Mucosa of stomach (tissue), 1 donor: ENCODE measurements around the gene HECW1.
"Not testable (repeated sequence)": the region's sequence is repeated elsewhere in the genome, so short reads cannot be mapped to it uniquely, and the experiment has no call there.

ENCODE experiments used
- H3K27me3 ChIP-seq: one replicate; pipeline ENCODE4 v1.7.0; 2013; ENCODE audit warnings: mild to moderate bottlenecking, low read length; ENCODE audit not compliant: control insufficient read depth, insufficient read depth
- H3K36me3 ChIP-seq: one replicate; pipeline ENCODE4 v1.7.0; 2013; ENCODE audit warnings: low read length; ENCODE audit not compliant: control insufficient read depth, insufficient read depth
- H3K4me1 ChIP-seq: one replicate; pipeline ENCODE4 v1.7.0; 2013; ENCODE audit warnings: mild to moderate bottlenecking, low read length; ENCODE audit not compliant: control insufficient read depth, insufficient read depth
- H3K4me3 ChIP-seq: one replicate; pipeline ENCODE4 v1.7.0; 2013; ENCODE audit warnings: low read length
- H3K9ac ChIP-seq: one replicate; pipeline ENCODE4 v1.7.0; 2013; ENCODE audit warnings: mild to moderate bottlenecking, low read length, moderate library complexity
- H3K9me3 ChIP-seq: one replicate; pipeline ENCODE4 v1.7.0; 2013; ENCODE audit warnings: mild to moderate bottlenecking, low read length, moderate library complexity; ENCODE audit not compliant: control insufficient read depth
- donor health status: Pancreatic carcinoma.

The HECW1 gene

GRCh38 chr7:43480581-43480980 is 368.1 kb downstream of the HECW1 start:
- no peaks in the 10 kb centered on the region for H3K36me3 ChIP-seq
- no peak overlapping the region for H3K4me3 ChIP-seq
- H3K9ac ChIP-seq: no peak overlapping the region
- no peaks in the 10 kb centered on the region for H3K27me3 ChIP-seq
- no peaks in the 10 kb centered on the region for H3K4me1 ChIP-seq
- no peaks in the 10 kb centered on the region for H3K9me3 ChIP-seq

GRCh38 chr7:43481902-43482678 is 369.6 kb downstream of the HECW1 start:
- Histone ChIP-seq H3K9me3 (no peaks in the 10 kb centered on the region), H3K36me3 (no peaks in the 10 kb centered on the region), H3K27me3 (no peaks in the 10 kb centered on the region), H3K4me3 (no peak overlapping the region), H3K9ac (no peak overlapping the region), H3K4me1 (no peaks in the 10 kb centered on the region)

GRCh38 chr7:43482679-43483252 is 370.3 kb downstream of the HECW1 start:
- Histone ChIP-seq H3K4me3 (no peak overlapping the region), H3K9me3 (no peaks in the 10 kb centered on the region), H3K27me3 (no peaks in the 10 kb centered on the region), H3K36me3 (no peaks in the 10 kb centered on the region), H3K4me1 (no peaks in the 10 kb centered on the region), H3K9ac (no peak overlapping the region)

GRCh38 chr7:43484678-43485395 is 372.4 kb downstream of the HECW1 start:
- no peaks in the 10 kb centered on the region for H3K27me3 ChIP-seq
- no peak overlapping the region for H3K9ac ChIP-seq
- no peaks in the 10 kb centered on the region for H3K36me3 ChIP-seq
- H3K4me3 ChIP-seq: no peak overlapping the region
- no peaks in the 10 kb centered on the region for H3K9me3 ChIP-seq
- H3K4me1 ChIP-seq: no peaks in the 10 kb centered on the region

- H3K9me3 ChIP-seq: no peaks in the 10 kb centered on the region
- no peak overlapping the region for H3K4me3 ChIP-seq
- H3K27me3 ChIP-seq: no peaks in the 10 kb centered on the region
These were observed 373.1 kb downstream of the HECW1 start for GRCh38 chr7:43485580-43485979.

GRCh38 chr7:43486008-43486407 is 373.6 kb downstream of the HECW1 start:
- H3K4me1 ChIP-seq, H3K9me3 ChIP-seq, H3K27me3 ChIP-seq: not testable (repeated sequence)

More at GRCh38 chr7:43485580-43485979, 373.1 kb downstream of the HECW1 start:
- H3K36me3 ChIP-seq: no peaks in the 10 kb centered on the region
- H3K9ac ChIP-seq: no peak overlapping the region
- H3K4me1 ChIP-seq: no peaks in the 10 kb centered on the region

GRCh38 chr7:43486634-43487033 is 374.2 kb downstream of the HECW1 start:
- Histone ChIP-seq H3K4me3 (no peak overlapping the region), H3K27me3 (no peaks in the 10 kb centered on the region), H3K36me3 (no peaks in the 10 kb centered on the region), H3K9me3 (no peaks in the 10 kb centered on the region), H3K9ac (no peak overlapping the region), H3K4me1 (no peaks in the 10 kb centered on the region)

More at GRCh38 chr7:43486008-43486407, 373.6 kb downstream of the HECW1 start:
- H3K36me3 ChIP-seq, H3K4me3 ChIP-seq, H3K9ac ChIP-seq: not testable (repeated sequence)

GRCh38 chr7:43487731-43488073 is 375.3 kb downstream of the HECW1 start:
- no peak overlapping the region for H3K9ac ChIP-seq
- H3K27me3 ChIP-seq: no peaks in the 10 kb centered on the region
- H3K36me3 ChIP-seq: no peaks in the 10 kb centered on the region
- H3K4me3 ChIP-seq: no peak overlapping the region
- no peaks in the 10 kb centered on the region for H3K9me3 ChIP-seq
- H3K4me1 ChIP-seq: no peaks in the 10 kb centered on the region

GRCh38 chr7:43489257-43489656 is 376.8 kb downstream of the HECW1 start:
- Histone ChIP-seq H3K27me3 (no peaks in the 10 kb centered on the region), H3K4me3 (no peak overlapping the region), H3K9me3 (no peaks in the 10 kb centered on the region), H3K4me1 (no peaks in the 10 kb centered on the region), H3K9ac (no peak overlapping the region), H3K36me3 (no peaks in the 10 kb centered on the region)

GRCh38 chr7:43490016-43490415 is 377.6 kb downstream of the HECW1 start:
- Histone ChIP-seq H3K9ac (no peak overlapping the region), H3K4me3 (no peak overlapping the region), H3K9me3 (no peaks in the 10 kb centered on the region), H3K4me1 (no peaks in the 10 kb centered on the region), H3K27me3 (no peaks in the 10 kb centered on the region), H3K36me3 (no peaks in the 10 kb centered on the region)

- Histone ChIP-seq H3K36me3 (no peaks in the 10 kb centered on the region), H3K4me1 (no peaks in the 10 kb centered on the region), H3K27me3 (no peaks in the 10 kb centered on the region), H3K4me3 (no peak overlapping the region), H3K9ac (no peak overlapping the region), H3K9me3 (no peaks in the 10 kb centered on the region)
These were observed 378.7 kb downstream of the HECW1 start for GRCh38 chr7:43491123-43491522.

GRCh38 chr7:43491984-43492383 is 379.5 kb downstream of the HECW1 start:
- Histone ChIP-seq H3K9me3 (no peaks in the 10 kb centered on the region), H3K9ac (no peak overlapping the region), H3K4me3 (no peak overlapping the region), H3K27me3 (no peaks in the 10 kb centered on the region), H3K4me1 (no peaks in the 10 kb centered on the region), H3K36me3 (no peaks in the 10 kb centered on the region)
